Mesenchymal stem cell (in vitro differentiated cells and primary cell): Measurements from ENCODE around the gene HOXD9.

Source experiments
- DNase-seq: peaks from one replicate; pipeline ENCODE4 v3.0.0-alpha.2; 2013
- H2AFZ ChIP-seq: one replicate; pipeline ENCODE4 v1.6.1; 2013; ENCODE audit warnings: low read depth, mild to moderate bottlenecking, control low read depth, inconsistent platforms, low read length, moderate library complexity
- H2AK5ac ChIP-seq: 2 replicates; pipeline ENCODE4 v1.6.1; 2013; ENCODE audit warnings: low read length, moderate library complexity, mild to moderate bottlenecking, inconsistent platforms; ENCODE audit not compliant: severe bottlenecking
- H2BK120ac ChIP-seq: one replicate; pipeline ENCODE4 v1.6.1; 2013; ENCODE audit warnings: low read depth, mild to moderate bottlenecking, inconsistent platforms, low read length, moderate library complexity
- H2BK12ac ChIP-seq, 2 experiments: one replicate each; pipeline ENCODE4 v1.6.1; 2013; ENCODE audit warnings: inconsistent platforms in 2 of 2, low read length in 2 of 2, mild to moderate bottlenecking in 2 of 2, moderate library complexity in 2 of 2, control low read depth in 1 of 2
- H2BK15ac ChIP-seq: one replicate; pipeline ENCODE4 v1.6.1; 2013; ENCODE audit warnings: mild to moderate bottlenecking, low read depth, inconsistent platforms; ENCODE audit not compliant: poor library complexity, severe bottlenecking
- H2BK5ac ChIP-seq: 2 replicates; pipeline ENCODE4 v1.6.1; 2013; ENCODE audit warnings: low read depth, mild to moderate bottlenecking, low read length, control low read depth, inconsistent platforms; ENCODE audit not compliant: poor library complexity, severe bottlenecking
- H3K14ac ChIP-seq, 2 experiments: one replicate each; pipeline ENCODE4 v1.6.1; 2013; ENCODE audit warnings: inconsistent platforms in 2 of 2, low read length in 2 of 2, control low read depth in 1 of 2, mild to moderate bottlenecking in 1 of 2, moderate library complexity in 1 of 2
- H3K18ac ChIP-seq, 2 experiments: one replicate each; pipeline ENCODE4 v1.6.1; 2013; ENCODE audit warnings: inconsistent platforms in 2 of 2, low read length in 2 of 2, control low read depth in 1 of 2, low read depth in 1 of 2, mild to moderate bottlenecking in 1 of 2
- H3K23ac ChIP-seq, 2 experiments: one replicate each; pipeline ENCODE4 v1.6.1; 2013; ENCODE audit warnings: inconsistent platforms in 2 of 2, low read length in 2 of 2, mild to moderate bottlenecking in 2 of 2, moderate library complexity in 2 of 2, control low read depth in 1 of 2
- H3K27ac ChIP-seq: 2 replicates; pipeline ENCODE4 v1.5.1; 2013; ENCODE audit warnings: mild to moderate bottlenecking, moderate library complexity, low read length, control low read depth, inconsistent platforms; ENCODE audit not compliant: poor library complexity, severe bottlenecking
- H3K27me3 ChIP-seq, 2 experiments: 2 replicates each; pipeline versions ENCODE4 v1.6.1 to v1.7.0; 2013; ENCODE audit warnings: low read length in 2 of 2, mild to moderate bottlenecking in 2 of 2, moderate library complexity in 2 of 2, control low read depth in 1 of 2, inconsistent platforms in 1 of 2; ENCODE audit not compliant: control insufficient read depth in 1 of 2, insufficient read depth in 1 of 2
- H3K36me3 ChIP-seq, 2 experiments: 2 replicates each; pipeline versions ENCODE4 v1.6.1 to v1.7.0; 2013; ENCODE audit warnings: low read length in 2 of 2, control low read depth in 1 of 2, inconsistent platforms in 1 of 2, low read depth in 1 of 2, mild to moderate bottlenecking in 1 of 2; ENCODE audit not compliant: insufficient read depth in 2 of 2, control insufficient read depth in 1 of 2
- H3K4ac ChIP-seq, 2 experiments: one replicate each; pipeline ENCODE4 v1.6.1; 2013; ENCODE audit warnings: inconsistent platforms in 2 of 2, low read length in 2 of 2, mild to moderate bottlenecking in 2 of 2, moderate library complexity in 2 of 2, control low read depth in 1 of 2, low read depth in 1 of 2
- H3K4me1 ChIP-seq: 2 replicates; pipeline ENCODE4 v1.6.1; 2013; ENCODE audit warnings: low read depth, low read length, control low read depth; ENCODE audit not compliant: control insufficient read depth, insufficient read depth
- H3K4me2 ChIP-seq: 2 replicates; pipeline ENCODE4 v1.6.1; 2013; ENCODE audit warnings: low read length, mild to moderate bottlenecking, inconsistent platforms; ENCODE audit not compliant: poor library complexity, severe bottlenecking
- H3K4me3 ChIP-seq, 2 experiments: 2 replicates each; pipeline versions ENCODE4 v1.5.1 to v1.7.0; 2013; ENCODE audit warnings: low read length in 2 of 2, mild to moderate bottlenecking in 2 of 2, control low read depth in 1 of 2, low read depth in 1 of 2; ENCODE audit not compliant: insufficient read depth in 1 of 2
- H3K79me1 ChIP-seq: replicated peaks from 2 replicates; pipeline ENCODE4 v1.6.1; 2013; ENCODE audit warnings: mild to moderate bottlenecking, control low read depth, low read length, inconsistent platforms; ENCODE audit not compliant: poor library complexity, severe bottlenecking
- H3K9ac ChIP-seq: 2 replicates; pipeline ENCODE4 v1.7.0; 2013; ENCODE audit warnings: mild to moderate bottlenecking, low read length, moderate library complexity
- H3K9me3 ChIP-seq: 2 replicates; pipeline ENCODE4 v1.7.0; 2013; ENCODE audit warnings: mild to moderate bottlenecking, low read length; ENCODE audit not compliant: control insufficient read depth
- H4K8ac ChIP-seq: one replicate; pipeline ENCODE4 v1.6.1; 2013; ENCODE audit warnings: inconsistent platforms, mild to moderate bottlenecking, low read length, moderate library complexity
- H4K91ac ChIP-seq: one replicate; pipeline ENCODE4 v1.6.1; 2013; ENCODE audit warnings: mild to moderate bottlenecking, low read length, inconsistent platforms
- WGBS: methylation state at CpG from one replicate; pipeline ENCODE4 v1.1.7; 2013; ENCODE audit warnings: mixed read lengths; 5-methylcytosine and 5-hydroxymethylcytosine counted together

HOXD9 gene

GRCh38 chr2:176100547-176101140 lies 21.9 kb upstream of the HOXD9 start:
- Histone ChIP-seq H3K4ac (no peak overlapping the region), H3K9me3 (no peaks in the 10 kb centered on the region), H3K27me3 (peaks cover 97 to 100% of the 10 kb centered on the region in 2 experiments), H3K4me3 (no peak overlapping the region), H3K79me1 (no peaks in the 10 kb centered on the region), H2BK15ac (no peak overlapping the region), H3K14ac (no peak overlapping the region), H2BK12ac (no peak overlapping the region), H3K36me3 (no peaks in the 10 kb centered on the region), H3K9ac (no peak overlapping the region), H4K91ac (no peak overlapping the region), H3K23ac (no peak overlapping the region), H3K4me1 (peaks cover 14% of the 10 kb centered on the region), H2BK120ac (no peak overlapping the region), H2AK5ac (no peak overlapping the region), H2AFZ (no peak overlapping the region), H3K4me2 (no peak overlapping the region), H2BK5ac (no peak overlapping the region), H4K8ac (no peak overlapping the region), H3K18ac (no peak overlapping the region), H3K27ac (no peak overlapping the region)
- WGBS: 6% methylated on average over 26 of the region's 28 CpGs
- no peak for DNase-seq

- H3K27ac ChIP-seq: no peak overlapping the region
- H3K4ac ChIP-seq: no peak overlapping the region
- H3K4me1 ChIP-seq: peaks cover 14% of the 10 kb centered on the region
- H3K23ac ChIP-seq: no peak overlapping the region
- H3K9me3 ChIP-seq: no peaks in the 10 kb centered on the region
- no peak overlapping the region for H3K18ac ChIP-seq
- no peak overlapping the region for H2AFZ ChIP-seq
- WGBS: 0% methylated on average over 2 of the region's 2 CpGs
- DNase-seq: no peak
- no peak overlapping the region for H2BK120ac ChIP-seq
- no peaks in the 10 kb centered on the region for H3K36me3 ChIP-seq
- no peak overlapping the region for H4K91ac ChIP-seq
- H3K4me2 ChIP-seq: no peak overlapping the region
- no peak overlapping the region for H2BK12ac ChIP-seq
- no peak overlapping the region for H3K9ac ChIP-seq
- H2BK15ac ChIP-seq: no peak overlapping the region
- no peak overlapping the region for H2AK5ac ChIP-seq
- no peak overlapping the region for H3K14ac ChIP-seq
- H2BK5ac ChIP-seq: no peak overlapping the region
- H3K79me1 ChIP-seq: no peaks in the 10 kb centered on the region
- H3K4me3 ChIP-seq: no peak overlapping the region
- H3K27me3 ChIP-seq: peaks cover 99 to 100% of the 10 kb centered on the region in 2 experiments
- no peak overlapping the region for H4K8ac ChIP-seq
Measured at GRCh38 chr2:176101216-176101830, 21.2 kb upstream of the HOXD9 start.

GRCh38 chr2:176101842-176102241 lies 20.7 kb upstream of the HOXD9 start:
- 46% methylated on average over 3 of the region's 5 CpGs for WGBS
- H3K18ac ChIP-seq: no peak overlapping the region
- H3K9ac ChIP-seq: no peak overlapping the region
- no peaks in the 10 kb centered on the region for H3K36me3 ChIP-seq
- H2AK5ac ChIP-seq: no peak overlapping the region
- no peak overlapping the region for H3K27ac ChIP-seq
- H3K4ac ChIP-seq: no peak overlapping the region
- no peak overlapping the region for H2BK120ac ChIP-seq
- no peak for DNase-seq
- no peak overlapping the region for H2BK12ac ChIP-seq
- no peak overlapping the region for H2BK15ac ChIP-seq
- no peak overlapping the region for H2BK5ac ChIP-seq
- H3K9me3 ChIP-seq: no peaks in the 10 kb centered on the region
- H3K27me3 ChIP-seq: peaks cover 98% of the 10 kb centered on the region in 2 experiments
- H3K79me1 ChIP-seq: no peaks in the 10 kb centered on the region
- H4K91ac ChIP-seq: no peak overlapping the region
- no peak overlapping the region for H3K14ac ChIP-seq
- no peak overlapping the region for H3K4me3 ChIP-seq
- peaks cover 18% of the 10 kb centered on the region for H3K4me1 ChIP-seq
- H4K8ac ChIP-seq: no peak overlapping the region
- no peak overlapping the region for H3K23ac ChIP-seq
- no peak overlapping the region for H2AFZ ChIP-seq
- no peak overlapping the region for H3K4me2 ChIP-seq

GRCh38 chr2:176102309-176102866 lies 20.1 kb upstream of the HOXD9 start:
- H3K4ac ChIP-seq: no peak overlapping the region
- H3K4me1 ChIP-seq: peaks cover 21% of the 10 kb centered on the region
- no peak overlapping the region for H3K9ac ChIP-seq
- H3K23ac ChIP-seq: no peak overlapping the region
- no peak overlapping the region for H3K18ac ChIP-seq
- H3K36me3 ChIP-seq: no peaks in the 10 kb centered on the region
- H3K14ac ChIP-seq: no peak overlapping the region
- H3K4me2 ChIP-seq: no peak overlapping the region
- no peak overlapping the region for H2BK15ac ChIP-seq
- H3K79me1 ChIP-seq: no peaks in the 10 kb centered on the region
- H4K8ac ChIP-seq: no peak overlapping the region
- H2AFZ ChIP-seq: no peak overlapping the region
- H2BK5ac ChIP-seq: no peak overlapping the region
- peaks cover 98% of the 10 kb centered on the region in 2 experiments for H3K27me3 ChIP-seq
- no peak overlapping the region for H3K4me3 ChIP-seq
- H3K27ac ChIP-seq: no peak overlapping the region
- no peaks in the 10 kb centered on the region for H3K9me3 ChIP-seq
- H2BK12ac ChIP-seq: no peak overlapping the region
- WGBS: 18% methylated on average over 7 of the region's 7 CpGs
- H2AK5ac ChIP-seq: no peak overlapping the region
- H4K91ac ChIP-seq: no peak overlapping the region
- no peak for DNase-seq
- no peak overlapping the region for H2BK120ac ChIP-seq
